GM19023 (cell line): ENCODE results near the gene GABRD.
"Not testable (repeated sequence)": the region's sequence is repeated elsewhere in the genome, so short reads cannot be mapped to it uniquely, and the experiment has no call there.

ENCODE experiments used
- ATAC-seq: cut with Tn5 transposase; IDR thresholded peaks from one replicate; pipeline ENCODE4 v1.9.1; 2021; ENCODE audit warnings: mild to moderate bottlenecking, moderate library complexity; ENCODE audit not compliant: unreplicated experiment

The GABRD gene, protein sequence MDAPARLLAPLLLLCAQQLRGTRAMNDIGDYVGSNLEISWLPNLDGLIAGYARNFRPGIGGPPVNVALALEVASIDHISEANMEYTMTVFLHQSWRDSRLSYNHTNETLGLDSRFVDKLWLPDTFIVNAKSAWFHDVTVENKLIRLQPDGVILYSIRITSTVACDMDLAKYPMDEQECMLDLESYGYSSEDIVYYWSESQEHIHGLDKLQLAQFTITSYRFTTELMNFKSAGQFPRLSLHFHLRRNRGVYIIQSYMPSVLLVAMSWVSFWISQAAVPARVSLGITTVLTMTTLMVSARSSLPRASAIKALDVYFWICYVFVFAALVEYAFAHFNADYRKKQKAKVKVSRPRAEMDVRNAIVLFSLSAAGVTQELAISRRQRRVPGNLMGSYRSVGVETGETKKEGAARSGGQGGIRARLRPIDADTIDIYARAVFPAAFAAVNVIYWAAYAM

DNA sequence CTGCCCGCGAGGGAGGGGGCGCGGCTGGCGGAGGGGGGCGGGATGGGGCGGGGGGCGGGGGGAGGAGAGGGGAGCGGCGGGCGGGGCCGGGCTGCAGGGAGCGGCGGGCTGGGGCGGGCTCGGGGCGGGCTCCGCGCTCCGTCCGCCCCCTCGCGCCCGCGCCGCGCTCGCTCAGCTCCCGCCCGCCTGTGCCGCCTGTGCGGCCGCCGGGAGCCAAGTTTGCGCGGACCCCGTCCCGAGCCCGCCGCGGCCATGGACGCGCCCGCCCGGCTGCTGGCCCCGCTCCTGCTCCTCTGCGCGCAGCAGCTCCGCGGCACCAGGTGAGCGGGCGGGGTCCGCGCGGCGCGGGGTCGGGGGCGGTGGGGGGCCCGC lies at the start of gene GABRD:
GABRD (plus strand) TSS at position 174 of the 372 bp plus-strand sequence; CDS start at position 253, 79 bp downstream.
- ATAC-seq: no peak

DNA sequence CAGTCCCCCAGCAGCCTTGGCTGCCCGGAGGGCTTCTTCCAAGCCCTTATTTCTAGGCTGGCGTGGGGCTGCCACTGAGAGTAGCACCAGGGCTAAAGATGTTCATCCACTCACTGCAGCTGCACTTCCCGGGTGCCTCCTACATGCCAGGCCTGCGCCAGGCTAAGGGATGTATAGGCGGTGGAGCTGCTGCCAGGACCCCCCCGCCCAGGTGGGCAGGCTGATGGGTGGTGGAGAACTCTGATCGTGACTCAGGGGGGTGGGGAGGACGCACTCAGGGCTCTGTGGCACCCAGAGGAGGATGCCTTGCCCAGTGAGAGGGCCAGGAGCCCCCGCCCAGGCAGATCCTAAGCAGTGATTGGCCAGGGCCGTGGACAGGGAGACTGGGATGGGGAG lies 49.6 kb upstream of the GABRD start:
- no peak for ATAC-seq

DNA sequence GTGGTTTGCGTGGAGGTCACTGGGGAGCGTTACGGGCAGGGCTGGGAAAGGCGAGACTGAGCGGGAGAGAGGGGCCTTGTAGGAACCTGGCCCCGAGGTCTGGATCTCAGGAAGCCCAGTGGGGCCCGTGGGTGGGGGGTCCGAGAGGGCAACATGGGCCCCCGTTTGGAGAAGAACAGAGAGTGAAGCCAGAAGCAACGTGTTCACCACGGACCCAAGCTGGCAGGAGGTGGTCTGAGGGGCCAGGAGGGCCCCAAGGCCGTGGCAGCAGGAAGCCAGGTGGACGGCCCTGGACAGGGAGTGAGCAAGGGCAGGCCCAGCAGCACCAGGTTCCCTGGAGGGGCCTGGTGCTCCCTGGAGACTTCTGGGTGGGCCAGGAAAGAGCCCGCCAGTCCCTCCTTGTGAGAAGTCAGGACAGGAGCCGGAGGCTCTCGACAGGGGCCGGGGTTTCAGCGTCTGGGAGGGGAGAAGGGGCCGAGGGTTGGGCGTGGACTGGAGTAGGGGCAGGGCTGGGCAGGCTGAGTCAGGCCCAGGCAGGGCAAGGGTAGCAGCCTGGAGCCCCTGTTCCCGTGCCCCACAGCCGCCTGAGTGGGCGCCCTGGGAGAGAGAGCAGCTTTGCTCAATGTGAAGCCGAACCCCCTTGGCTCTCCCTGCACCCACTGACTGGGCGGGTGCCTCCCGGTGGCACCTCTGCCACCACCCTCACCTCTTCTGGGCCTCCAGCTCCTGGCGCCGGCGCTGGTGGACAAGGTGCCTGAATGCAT lies 49.0 kb upstream of the GABRD start:
- ATAC-seq: no peak

DNA sequence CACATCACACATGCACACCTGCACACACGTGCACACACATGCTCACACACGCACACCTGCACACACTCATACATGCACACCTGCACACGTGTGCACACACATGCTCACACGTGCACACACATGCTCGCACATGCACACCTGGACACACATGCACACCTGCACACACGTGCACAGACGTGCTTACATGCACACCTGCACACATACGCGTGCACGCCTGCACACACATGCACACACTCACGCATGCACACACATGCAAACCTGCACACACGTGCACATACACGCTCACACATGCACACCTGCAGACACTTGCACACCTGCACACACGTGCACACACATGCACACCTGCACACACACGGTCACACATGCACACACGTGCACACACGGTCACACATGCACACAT lies 48.1 kb upstream of the GABRD start:
- no peak for ATAC-seq

DNA sequence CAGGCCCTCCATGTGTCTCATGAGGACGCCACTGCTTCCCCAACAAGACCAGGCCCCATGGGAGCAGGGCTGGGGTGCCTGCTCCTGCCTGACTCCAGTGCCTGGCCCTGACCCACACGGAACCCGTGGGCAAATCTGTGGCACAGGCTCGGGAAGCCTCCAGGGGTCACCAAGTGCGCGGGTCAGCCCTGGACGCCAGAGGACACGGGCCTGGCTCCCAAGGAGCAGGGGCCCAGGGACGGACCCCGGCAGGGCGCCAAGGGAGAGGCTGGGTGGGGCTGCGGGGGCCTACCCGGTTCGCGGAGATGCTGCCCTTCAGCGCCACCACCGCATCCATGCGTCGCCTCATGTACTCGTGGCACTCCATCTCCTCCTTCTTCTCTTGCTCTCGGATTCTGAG lies 47.5 kb upstream of the GABRD start:
- ATAC-seq: no peak

DNA sequence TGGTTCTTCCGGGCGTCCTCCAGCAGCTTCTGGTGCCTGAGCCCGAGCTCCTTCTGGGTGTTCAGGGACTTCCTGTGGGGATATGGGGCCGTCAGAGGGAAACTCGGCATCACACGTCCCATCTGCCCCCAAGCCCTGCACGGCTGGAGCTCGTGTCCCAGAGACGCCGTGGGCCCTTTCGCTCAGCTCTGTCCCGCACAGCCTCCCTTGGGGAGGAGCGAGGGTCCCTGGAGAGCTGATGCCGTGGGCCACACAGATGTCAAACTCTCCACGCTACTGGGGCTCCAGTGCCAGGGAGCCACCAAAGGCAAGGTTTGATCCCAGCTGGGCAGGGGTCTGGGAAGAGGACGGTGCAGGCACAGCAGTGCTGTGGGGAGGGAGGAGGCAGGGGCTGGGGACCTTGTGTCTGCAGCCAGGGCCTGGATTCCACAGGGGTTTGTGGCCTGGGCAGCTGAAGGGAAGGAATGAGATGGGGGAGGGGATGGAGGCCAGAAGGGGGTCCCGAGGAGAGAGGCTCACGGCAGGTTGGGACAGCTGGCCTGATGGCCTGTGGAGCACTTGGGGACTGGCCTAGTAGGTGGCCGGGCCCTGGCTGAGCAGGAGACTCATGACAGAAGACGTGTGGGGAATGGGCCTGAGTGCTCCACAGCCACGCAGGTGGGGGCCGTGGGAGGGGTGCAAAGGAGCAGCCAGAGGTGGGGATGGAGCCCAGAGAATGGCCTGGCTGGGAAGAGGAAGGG lies 46.0 kb upstream of the GABRD start:
- ATAC-seq: no peak

DNA sequence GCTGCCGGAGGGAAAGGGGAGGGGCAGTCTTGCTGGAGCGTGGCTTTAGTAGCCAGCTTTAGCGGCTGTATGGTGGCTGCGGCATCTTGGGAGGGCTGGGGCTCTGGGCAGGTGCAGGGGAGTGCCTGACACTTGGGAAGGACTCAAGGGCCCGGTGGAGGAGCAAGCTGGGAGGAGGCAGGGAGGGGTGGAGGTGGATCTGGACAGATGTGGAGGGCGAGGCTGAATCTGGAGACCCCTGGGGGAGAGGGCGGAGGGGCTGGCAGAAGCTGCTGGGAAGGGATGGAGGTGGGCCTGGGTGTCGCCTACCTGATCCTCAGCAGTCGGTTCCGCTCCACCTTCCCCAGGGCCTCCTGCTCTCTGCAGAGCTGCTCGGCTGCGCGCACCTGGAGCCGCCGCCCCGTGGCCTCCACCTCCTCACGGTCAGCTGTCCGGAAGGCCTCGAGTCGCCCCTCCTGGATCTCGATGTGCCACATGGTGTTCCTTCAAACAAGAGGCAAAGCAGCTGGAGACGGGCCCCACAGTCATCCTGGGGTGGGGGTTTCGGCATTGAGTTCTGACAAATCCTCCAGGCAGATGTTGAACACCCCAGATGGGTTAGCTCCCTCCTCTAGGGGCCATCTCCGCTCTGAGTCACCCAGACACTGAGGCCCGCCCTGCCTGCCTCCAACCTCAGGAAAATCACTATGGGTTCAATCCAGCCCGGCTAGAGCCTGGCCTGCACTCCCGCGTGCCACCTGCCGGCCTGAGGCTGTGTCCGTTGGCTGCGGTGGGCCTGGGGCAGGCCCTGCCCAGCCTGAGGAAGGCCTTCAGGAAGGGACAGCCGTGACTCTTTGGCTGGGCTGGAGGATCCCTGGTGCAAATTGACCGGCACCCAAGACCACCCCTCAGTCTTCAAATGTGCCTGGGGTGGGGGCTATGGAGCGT lies 45.2 kb upstream of the GABRD start:
- no peak for ATAC-seq

DNA sequence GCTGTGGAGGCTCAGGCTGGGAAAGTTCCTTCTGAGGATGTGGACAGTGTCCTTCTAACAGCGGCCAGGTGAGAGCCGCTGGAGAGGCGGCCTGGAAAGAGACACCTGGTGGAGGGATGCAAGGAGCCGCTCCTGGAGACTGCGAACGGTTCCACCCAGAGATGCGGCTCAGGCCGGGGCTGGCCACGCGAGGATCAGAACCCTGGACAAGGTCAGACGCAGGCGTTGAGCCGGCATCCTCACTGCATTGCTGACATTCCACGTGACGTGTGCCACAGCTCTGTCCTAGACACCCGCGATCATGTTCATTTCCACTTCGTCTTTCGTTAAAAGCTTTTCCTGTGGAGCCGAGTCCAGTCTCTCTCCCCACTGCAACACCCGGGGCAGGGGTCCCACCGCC lies 44.3 kb upstream of the GABRD start:
- ATAC-seq: no peak

DNA sequence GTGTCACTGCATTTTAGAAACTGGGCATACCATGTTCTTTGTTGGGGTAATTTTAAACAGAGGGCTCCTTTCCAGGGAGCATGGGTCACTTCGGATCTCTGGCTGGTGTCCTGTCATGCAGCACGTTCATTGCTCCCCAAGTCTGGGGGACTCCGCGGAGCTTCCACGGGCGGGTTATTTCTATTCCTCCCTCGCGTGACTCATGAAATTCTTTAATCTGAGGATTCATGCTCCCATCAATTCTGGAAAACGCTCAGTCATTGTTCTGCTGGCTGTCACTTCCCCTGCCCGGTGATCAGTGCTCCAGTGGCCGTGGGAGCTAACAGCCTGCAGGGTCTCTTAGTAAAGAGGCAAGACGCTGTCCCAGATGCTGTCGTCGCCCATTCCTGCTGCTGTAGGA lies 43.6 kb upstream of the GABRD start:
- ATAC-seq: no peak

DNA sequence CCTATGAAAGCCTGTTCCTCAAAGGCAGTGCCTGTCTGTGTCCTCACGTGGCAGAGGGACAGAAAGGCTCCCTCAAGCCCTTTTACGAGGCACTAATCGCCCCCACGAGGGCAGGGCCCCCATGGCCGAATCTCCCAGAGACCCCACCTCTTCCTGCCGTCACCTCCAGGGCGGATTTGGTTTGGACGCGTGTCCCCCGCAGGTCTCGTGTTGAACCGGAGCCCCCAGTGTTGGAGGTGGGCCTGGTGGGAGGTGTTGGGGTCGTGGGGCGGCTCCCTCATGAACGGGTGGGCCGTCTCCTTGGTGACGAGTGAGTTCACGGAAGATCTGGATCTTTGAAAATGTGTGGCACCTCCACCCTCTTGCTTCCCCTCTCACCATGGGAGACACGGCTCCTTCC lies 43.1 kb upstream of the GABRD start:
- no peak for ATAC-seq

DNA sequence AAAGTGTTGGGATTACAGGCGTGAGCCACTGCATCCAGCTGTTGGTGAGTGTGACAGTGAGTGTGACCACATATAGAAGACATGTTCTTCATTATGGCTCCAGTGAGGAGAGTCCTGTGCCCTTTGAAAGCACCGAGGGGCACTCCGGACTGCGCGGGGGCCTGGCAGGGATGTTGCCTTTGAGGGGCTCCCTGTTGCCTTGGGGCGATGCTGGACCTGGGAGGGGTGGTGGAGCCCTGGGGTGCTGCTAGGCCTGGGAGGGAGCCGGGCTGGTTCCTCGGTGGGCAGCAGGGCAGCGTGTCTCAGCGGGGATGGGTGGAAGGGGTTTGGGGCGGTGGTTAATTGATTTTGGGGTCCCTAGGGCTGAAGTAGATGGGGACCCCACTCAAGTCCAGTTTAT lies 41.0 kb upstream of the GABRD start:
- ATAC-seq: no peak

DNA sequence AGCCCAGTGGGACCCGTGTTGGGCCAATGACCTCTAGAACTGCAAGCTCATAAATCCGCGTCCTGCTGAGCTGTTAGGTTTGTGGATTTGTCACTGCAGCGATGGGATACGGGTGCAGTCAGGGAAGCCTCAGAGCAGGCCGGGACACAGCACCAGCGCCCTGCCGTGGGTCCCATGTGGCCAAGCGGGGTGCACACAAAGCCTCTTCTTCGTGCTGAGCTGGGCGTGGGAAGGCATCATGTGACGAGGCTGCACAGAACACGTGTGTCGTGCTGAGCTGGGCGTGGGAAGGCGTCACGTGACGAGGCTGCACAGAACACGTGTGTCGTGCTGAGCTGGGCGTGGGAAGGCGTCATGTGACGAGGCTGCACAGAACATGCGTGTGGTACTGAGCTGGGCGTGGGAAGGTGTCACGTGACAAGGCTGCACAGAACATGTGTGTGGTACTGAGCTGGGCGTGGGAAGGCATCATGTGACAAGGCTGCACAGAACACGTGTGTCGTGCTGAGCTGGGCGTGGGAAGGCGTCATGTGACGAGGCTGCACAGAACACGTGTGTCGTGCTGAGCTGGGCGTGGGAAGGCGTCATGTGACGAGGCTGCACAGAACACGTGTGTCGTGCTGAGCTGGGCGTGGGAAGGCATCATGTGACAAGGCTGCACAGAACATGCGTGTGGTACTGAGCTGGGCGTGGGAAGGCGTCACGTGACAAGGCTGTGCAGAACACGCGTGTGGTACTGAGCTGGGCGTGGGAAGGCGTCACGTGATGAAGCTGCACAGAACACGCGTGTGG lies 40.3 kb upstream of the GABRD start:
- ATAC-seq: not testable (repeated sequence)

DNA sequence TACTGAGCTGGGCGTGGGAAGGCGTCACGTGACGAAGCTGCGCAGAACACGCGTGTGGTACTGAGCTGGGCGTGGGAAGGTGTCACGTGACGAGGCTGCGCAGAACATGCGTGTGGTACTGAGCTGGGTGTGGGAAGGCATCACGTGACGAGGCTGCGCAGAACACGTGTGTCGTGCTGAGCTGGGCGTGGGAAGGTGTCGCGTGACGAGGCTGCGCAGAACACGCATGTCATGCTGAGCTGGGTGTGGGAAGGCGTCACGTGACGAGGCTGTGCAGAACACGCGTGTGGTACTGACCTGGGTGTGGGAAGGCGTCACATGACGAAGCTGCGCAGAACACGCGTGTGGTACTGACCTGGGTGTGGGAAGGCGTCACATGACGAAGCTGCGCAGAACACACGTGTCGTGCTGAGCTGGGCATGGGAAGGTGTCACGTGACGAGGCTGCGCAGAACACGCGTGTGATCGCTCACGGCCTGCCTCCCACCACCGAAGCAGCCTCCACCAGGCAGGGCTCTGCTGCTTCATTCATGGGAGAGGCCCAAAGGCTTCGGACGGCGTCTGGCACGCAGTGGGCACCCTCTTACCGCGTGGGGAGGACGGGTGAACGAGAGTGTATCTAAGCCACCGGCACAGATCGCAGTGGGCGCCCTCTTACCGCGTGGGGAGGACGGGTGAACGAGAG lies 39.5 kb upstream of the GABRD start:
- no peak for ATAC-seq

DNA sequence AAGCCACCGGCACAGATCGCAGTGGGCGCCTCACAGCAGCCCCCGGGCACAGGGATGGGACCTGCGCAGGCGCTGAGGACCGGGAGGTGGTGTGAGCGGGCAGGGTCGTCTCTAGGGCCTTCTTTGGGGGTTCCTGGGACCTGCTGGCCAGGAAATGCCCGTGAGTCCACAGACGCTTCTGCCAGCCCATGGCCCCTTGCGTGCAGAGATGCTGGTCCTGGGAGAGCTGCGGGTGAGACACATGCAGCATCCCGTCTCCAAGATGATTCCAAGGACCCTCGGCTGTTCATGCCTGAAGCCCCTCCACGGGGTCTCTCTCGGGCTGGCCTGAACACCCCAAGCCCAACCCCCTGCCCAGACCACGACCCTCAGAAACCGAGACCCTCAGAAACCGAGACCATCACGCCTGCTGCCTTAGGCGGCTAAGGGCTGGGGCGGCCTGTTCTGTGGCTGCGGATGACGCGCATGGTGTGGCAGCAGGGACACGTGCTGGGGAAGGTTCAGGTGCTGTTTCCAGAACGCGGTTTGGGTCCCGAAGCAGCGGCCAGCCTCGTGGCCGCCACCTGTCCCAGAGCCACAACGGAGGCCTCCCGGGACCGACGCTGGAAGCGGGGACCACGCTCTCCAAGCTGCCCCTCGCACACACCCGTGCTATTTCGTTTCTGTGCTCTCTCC lies 38.5 kb upstream of the GABRD start:
- ATAC-seq: no peak

DNA sequence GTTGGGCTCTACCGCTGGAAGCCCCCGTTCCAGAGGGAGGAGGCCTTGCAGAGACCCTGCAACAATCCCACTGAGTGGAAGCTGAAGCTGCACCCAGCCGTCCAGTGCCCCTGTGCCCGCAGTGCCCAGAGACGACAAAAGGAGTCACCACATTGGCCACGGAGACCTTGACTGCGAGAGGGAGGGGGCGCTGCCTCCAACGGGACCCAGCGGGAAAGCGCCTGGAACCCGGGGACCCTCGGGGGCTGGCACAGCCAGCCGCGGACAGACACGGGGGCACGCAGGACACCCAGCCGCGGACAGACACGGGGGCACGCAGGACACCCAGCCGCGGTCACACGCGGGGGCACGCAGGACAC lies 38.0 kb upstream of the GABRD start:
- no peak for ATAC-seq

DNA sequence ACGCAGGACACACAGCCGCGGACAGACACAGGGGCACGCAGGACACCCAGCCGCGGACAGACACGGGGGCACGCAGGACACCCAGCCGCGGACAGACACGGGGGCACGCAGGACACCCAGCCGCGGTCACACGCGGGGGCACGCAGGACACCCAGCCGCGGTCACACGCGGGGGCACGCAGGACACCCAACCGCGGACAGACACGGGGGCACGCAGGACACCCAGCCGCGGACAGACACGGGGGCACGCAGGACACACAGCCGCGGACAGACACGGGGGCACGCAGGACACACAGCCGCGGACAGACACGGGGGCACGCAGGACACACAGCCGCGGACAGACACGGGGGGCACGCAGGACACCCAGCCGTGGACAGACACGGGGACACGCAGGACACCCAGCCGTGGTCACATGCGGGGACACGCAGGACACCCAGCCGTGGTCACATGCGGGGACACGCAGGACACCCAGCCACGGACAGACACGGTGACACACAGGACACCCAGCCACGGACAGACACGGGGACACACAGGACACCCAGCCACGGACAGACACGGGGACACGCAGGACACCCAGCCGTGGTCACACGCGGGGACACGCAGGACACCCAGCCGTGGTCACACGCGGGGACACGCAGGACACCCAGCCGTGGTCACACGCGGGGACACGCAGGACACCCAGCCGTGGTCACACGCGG lies 37.4 kb upstream of the GABRD start:
- not testable (repeated sequence) for ATAC-seq

DNA sequence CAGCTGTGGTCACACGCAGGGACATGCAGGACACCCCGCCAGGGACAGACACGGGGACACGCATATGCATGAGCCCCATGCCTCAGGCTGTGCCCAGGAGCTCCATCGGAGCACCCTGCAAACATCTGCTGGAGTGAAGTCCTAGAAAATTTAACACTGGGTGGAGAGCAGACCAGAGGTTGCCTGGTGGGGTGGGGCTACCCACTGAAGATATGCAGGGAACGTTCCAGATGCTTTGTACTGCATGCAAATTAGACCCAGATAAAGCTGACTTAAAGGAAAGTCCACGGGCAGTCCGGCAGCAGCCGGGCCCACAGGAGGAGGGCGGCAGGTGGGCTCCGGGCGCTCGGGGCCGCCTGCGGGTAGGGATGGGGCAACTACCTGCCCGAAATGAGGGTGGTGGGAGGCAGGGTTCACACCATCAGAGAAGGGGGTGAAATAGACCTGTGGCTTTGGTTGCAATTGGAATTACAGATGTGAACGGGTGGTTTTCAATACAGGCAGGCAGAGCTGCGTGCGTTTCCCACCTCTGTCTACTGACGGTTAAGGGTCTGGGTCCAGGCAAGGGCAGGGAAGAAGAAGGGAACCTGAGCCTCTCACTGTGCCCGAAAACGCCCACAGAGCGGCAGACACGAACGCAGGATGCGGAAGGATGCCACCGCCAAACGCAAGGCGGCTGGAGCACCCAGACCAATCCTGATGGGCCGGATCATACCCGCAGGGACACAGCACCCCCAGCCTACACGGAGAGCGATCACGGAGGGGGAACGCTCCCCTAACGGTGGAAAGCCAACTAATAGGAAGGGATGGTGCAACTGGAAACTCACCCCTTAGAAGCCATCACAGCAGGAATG lies 36.5 kb upstream of the GABRD start:
- ATAC-seq: no peak
